ENCODE results near the gene SIK3. TPM values are rescaled to one million over a fixed set of nuclear protein-coding genes. Genes with fewer than 3 reads are reported as not detected.

SIK3 gene
- total RNA-seq, 4 donors from 2014 or later = 14.1 to 77.0 (median 40.7) TPM

DNA sequence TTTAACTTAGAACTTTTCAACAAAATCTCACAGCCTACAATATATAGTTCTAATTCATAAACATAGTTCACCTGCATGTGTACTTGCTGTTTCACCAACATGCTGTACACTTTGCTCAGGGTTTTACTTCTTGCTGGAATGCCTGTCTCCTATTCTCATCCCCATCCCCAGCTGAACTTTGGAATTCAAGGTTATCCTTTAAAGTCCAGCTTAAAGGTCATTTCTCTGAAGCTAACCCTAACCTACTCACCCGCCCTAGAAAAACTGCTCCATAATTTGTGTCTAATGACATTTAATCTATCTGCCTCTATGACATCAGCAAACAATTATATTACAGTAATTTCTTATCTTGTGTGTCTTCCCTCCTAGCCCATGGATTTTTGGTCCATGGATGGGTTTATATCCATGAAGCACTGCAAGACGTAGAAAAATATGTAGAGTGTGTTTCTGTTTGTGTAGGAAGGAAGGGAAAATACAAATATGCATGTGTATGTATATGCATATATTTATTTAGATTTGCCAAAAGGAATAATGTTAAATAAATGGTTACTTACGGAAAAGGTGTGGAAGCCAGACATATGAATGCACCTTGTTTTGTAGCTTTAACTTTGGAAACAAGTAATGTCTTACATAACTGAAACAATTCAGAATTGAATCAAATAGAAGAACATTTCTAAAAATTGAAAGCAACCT is 161.3 kb downstream of the SIK3 start:
- Histone ChIP-seq H3K27ac (no peak overlapping the region), H3K9me3 (no peaks in the 10 kb centered on the region), H3K36me3 (no peaks in the 10 kb centered on the region), H3K4me3 (no peak overlapping the region), H3K4me1 (no peaks in the 10 kb centered on the region), H3K27me3 (no peaks in the 10 kb centered on the region)
- TF ChIP-seq CTCF (IDR thresholded peaks at IDR 0.05) (no peak), POLR2A (IDR thresholded peaks at IDR 0.05) (no peak)
- intact Hi-C loops (cut with DNase I; ENCODE audit: low total_unique reads) = no loop called here
- DNase-seq = no peak

- no peaks in the 10 kb centered on the region for H3K36me3 ChIP-seq
- no peak for DNase-seq
- H3K27me3 ChIP-seq = no peaks in the 10 kb centered on the region
- H3K4me3 ChIP-seq = no peak overlapping the region
- TF ChIP-seq CTCF (IDR thresholded peaks at IDR 0.05) (no peak), POLR2A (IDR thresholded peaks at IDR 0.05) (no peak)
- no peaks in the 10 kb centered on the region for H3K9me3 ChIP-seq
- H3K4me1 ChIP-seq = peaks cover 5 to 7% of the 10 kb centered on the region in 2 donors
- intact Hi-C loops (cut with DNase I; ENCODE audit: low total_unique reads) = no loop called here
- no peak overlapping the region for H3K27ac ChIP-seq
These were observed 162.7 kb downstream of the SIK3 start for GRCh38 chr11:116935514-116935913.

DNA sequence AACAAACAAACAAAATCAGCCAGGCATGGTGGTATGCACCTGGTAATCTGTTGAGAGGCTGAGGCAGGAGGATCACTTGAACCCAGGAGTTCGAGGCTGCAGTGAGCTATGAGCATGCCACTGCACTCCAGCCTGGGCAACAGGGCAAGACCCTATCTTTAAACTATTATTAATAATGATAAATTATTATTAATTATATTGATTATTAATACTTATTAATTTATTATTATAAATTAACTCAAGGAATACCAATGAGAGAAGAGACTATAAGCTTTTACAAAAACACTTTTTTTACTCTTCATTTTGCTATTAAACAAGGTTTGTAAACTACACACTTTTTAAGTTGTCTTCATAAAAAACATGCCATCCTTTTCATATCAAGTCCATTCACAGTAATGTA is 163.1 kb downstream of the SIK3 start:
- Histone ChIP-seq H3K27ac (no peak overlapping the region), H3K9me3 (no peaks in the 10 kb centered on the region), H3K27me3 (no peaks in the 10 kb centered on the region), H3K36me3 (no peaks in the 10 kb centered on the region), H3K4me3 (no peak overlapping the region), H3K4me1 (peaks cover 7 to 9% of the 10 kb centered on the region in 2 donors)
- intact Hi-C loops (cut with DNase I; ENCODE audit: low total_unique reads) = no loop called here
- TF ChIP-seq POLR2A (IDR thresholded peaks at IDR 0.05) (no peak), CTCF (IDR thresholded peaks at IDR 0.05) (no peak)
- DNase-seq = no peak

DNA sequence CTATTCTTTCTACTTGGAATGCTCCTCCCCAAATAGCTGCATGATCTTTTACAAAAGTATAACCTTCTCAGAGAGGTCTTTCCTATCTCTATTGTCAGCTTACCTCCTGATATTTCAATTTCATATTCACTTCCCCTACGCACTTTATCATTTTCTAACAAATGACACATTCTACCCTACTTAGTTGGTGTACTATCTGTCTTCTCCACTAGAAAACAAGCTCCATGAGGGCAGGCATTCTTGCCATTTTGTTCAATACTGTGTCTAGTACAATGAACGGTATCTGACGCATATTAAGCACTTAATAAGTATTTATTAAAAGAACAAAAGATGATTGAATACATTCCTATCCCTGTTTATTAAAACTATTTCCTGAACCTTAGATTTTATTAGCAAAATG is 164.3 kb downstream of the SIK3 start:
- Histone ChIP-seq H3K27ac (no peak overlapping the region), H3K27me3 (no peaks in the 10 kb centered on the region), H3K36me3 (no peaks in the 10 kb centered on the region), H3K9me3 (no peaks in the 10 kb centered on the region), H3K4me1 (peaks cover 7 to 13% of the 10 kb centered on the region in 2 donors), H3K4me3 (no peak overlapping the region)
- TF ChIP-seq POLR2A (IDR thresholded peaks at IDR 0.05) (no peak), CTCF (IDR thresholded peaks at IDR 0.05) (no peak)
- DNase-seq = no peak
- intact Hi-C loops (cut with DNase I; ENCODE audit: low total_unique reads) = no loop called here

GRCh38 chr11:116932181-116932580 is 166.0 kb downstream of the SIK3 start:
- intact Hi-C loops (cut with DNase I; ENCODE audit: low total_unique reads) = no loop called here
- TF ChIP-seq POLR2A (IDR thresholded peaks at IDR 0.05) = no peak
- TF ChIP-seq CTCF (IDR thresholded peaks at IDR 0.05) = no peak
- Histone ChIP-seq H3K27me3 (no peaks in the 10 kb centered on the region), H3K4me3 (no peak overlapping the region), H3K4me1 (peaks cover 7 to 13% of the 10 kb centered on the region in 2 donors), H3K27ac (peak overlapping the region; percentile 54 to 58), H3K36me3 (no peaks in the 10 kb centered on the region), H3K9me3 (no peaks in the 10 kb centered on the region)
- no peak for DNase-seq
